CD4-positive, alpha-beta T cell treated with Interleukin-4 for 4 hours (primary cell): ENCODE data around the gene COA6.

Source experiments
- DNase-seq: peaks from one replicate; pipeline ENCODE4 v3.0.0-alpha.2; 2020

The COA6 gene, protein sequence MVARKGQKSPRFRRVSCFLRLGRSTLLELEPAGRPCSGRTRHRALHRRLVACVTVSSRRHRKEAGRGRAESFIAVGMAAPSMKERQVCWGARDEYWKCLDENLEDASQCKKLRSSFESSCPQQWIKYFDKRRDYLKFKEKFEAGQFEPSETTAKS

GRCh38 chr1:234373064-234373958, at the start of gene COA6:
TSS of gene COA6 (plus strand) at chr1:234373456. CDS start at chr1:234373467, 11 bp downstream.
- peak; percentile 93 for DNase-seq

DNA sequence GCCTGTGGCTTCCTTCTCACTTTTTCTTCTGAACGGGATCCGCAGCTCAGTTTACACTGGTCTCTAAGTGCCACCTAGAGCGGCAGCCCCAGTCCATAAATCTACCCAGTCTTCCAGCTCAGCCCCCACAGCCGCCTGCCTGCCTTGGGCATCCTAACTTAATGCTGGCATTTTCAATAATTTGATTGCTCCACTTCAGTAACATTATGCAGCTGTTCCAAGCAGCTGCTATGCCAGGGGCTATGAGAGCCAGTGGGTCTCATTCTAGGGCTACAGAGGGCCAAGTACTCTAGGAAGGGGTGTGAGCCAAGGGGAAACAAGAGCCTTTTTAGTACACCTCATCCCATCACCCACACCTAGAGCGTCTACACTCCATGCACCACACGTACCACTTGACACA, 48.4 kb upstream of the COA6 start:
- no peak for DNase-seq

DNA sequence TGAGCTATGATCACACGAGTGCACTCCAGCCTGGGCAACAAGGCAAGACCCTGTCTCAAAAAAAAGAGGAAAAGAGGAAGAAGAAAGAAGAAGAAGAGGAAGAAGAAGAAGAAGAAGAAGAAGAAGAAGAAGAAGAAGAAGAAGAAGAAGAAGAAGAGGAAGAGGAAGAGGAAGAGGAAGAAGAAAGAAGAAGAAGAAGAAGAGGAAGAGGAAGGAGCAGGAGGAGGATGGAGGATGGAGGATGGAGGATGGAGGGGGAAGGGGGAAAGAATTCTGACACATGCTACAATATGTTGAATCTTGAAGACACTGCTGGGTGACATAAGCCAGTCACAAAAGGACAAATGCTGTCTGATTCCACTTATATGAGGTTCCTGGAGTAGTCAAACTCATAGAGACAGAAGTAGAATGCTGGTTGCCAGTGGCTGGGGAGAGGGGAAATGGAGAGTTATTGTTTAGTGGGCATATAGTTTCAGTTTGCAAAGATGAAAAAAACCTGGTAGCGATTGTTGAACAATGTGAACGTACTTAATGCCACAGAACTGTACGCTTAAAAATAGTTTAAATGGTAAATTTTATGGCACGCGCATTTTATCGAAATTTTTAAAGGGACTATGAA, 47.3 kb upstream of the COA6 start:
- no peak for DNase-seq

DNA sequence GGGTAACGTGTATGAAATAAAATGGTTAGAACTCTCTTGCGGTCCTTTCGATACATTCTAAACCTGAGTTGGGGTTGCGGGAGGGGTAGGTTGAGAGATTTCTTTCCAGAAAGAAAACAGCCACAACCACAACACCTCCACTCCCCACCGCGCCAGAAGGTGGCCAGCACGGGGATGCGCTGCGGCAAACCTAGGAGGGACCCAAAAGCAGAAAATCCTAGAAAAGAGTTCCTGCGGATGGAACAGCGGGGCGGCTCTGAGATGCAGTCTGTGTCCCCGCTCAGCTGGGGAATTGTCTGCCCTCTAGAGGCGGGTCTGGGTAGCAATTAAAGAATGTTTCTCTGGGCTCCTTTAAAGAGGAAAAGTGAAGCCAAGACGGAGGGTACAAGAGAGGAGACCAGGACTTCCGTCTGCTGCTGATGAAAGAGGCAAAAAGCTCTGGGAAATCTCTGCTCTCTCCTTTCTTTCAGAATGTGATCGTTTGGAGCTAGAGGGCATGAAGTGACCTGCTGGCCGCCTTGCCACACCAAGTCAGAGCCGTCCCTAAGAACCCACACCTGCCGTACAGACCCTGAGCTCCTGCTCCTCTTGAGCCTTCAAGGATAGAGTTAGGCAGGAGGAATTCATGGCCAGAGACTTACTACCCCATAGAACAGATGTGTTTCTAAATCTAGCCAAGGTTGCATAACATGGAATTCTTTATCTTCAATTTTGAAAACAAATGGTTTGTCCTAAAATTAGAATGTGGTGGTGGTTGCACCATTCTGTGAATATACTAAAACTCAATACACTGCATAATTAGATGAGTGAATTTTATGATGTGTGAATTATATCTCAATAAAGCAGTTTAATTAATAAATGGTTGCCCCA, 46.5 kb upstream of the COA6 start:
- DNase-seq, result peak; percentile 76

- no peak for DNase-seq
Observed at GRCh38 chr1:234327577-234328164, 45.6 kb upstream of the COA6 start.

- DNase-seq, result no peak
Observed at GRCh38 chr1:234330843-234331215, 42.4 kb upstream of the COA6 start.

GRCh38 chr1:234331507-234331906, 41.7 kb upstream of the COA6 start:
- DNase-seq, result no peak

GRCh38 chr1:234336359-234336758, 36.9 kb upstream of the COA6 start:
- DNase-seq, result no peak

DNA sequence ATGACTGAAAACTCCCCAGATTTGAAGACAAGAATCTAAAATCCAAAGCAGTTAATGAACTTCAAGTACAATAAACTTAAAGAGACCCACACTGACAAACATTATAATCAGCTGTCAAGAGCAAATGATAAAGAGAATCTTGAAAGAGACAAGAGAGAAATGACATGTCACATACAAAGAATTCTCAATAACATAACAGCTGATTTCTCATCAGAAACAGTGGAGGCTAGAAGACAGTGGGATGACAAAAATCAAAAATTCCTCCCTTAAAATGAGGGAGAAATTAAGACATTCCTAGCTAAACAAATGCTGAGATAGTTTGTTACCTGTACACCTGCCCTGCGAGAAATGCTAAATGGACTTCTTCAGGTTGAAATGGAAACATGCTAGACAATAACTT, 36.0 kb upstream of the COA6 start:
- DNase-seq, result no peak

DNA sequence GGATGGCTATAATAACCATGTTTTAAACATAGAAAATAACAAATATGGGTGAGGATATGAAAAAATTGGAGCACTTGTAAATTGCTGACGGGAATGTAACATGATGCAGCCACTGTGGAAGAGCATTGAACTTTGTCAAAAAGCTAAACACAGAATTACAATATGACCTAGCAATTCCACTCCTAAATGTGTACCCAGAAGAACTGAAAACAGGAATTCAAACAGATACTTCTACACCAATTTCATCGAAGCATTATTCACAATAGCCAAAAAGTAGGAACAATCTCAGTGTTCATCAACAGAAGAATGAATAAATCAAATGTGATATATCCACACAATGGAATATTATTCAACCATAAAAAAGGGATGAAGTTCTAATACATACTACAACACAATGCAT, 32.7 kb upstream of the COA6 start:
- no peak for DNase-seq

DNA sequence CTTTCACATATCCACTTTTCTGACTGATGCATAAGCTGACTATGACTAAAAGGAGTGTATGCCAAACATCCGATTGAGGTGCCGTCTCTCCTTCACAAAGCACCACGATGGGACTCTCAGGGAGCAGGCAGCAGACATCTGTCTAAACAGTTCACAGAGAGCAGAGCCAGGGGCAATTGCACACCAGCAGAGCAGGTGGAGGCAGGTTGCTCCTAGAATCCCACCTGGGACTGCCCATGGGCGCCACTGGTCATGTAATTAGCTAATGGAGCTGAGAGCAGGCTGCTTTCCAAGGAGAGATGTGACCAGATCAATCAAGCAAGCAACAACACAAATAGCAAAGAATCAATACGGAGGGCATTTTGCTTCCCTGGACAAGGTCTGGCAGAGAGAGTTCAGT, 30.5 kb upstream of the COA6 start:
- DNase-seq, result no peak

GRCh38 chr1:234345237-234345636, 28.0 kb upstream of the COA6 start:
- DNase-seq, result no peak

DNA sequence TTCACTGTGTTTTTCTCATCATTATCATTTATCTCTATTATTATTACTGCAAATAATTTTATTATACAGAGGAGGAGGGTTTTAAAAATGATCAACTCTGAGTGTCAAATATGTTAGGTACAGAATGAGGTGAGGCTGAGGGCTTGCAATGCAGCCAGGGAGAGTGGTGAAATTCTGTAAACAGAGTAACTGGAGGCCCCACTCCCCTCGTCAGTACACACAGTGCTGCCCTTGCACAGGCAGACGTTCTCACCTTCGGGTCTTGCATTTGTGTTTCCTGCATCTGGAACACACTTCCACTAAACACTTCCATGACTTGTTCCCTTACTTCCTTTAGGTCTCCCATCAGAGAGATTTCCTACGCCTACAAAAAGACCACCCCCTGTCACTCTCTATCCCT, 24.3 kb upstream of the COA6 start:
- no peak for DNase-seq

GRCh38 chr1:234355782-234356510, 17.3 kb upstream of the COA6 start:
- DNase-seq, result no peak

GRCh38 chr1:234356615-234357269, 16.5 kb upstream of the COA6 start:
- DNase-seq, result peak; percentile 44

- DNase-seq, result no peak
Observed at GRCh38 chr1:234357831-234358230, 15.4 kb upstream of the COA6 start.

DNA sequence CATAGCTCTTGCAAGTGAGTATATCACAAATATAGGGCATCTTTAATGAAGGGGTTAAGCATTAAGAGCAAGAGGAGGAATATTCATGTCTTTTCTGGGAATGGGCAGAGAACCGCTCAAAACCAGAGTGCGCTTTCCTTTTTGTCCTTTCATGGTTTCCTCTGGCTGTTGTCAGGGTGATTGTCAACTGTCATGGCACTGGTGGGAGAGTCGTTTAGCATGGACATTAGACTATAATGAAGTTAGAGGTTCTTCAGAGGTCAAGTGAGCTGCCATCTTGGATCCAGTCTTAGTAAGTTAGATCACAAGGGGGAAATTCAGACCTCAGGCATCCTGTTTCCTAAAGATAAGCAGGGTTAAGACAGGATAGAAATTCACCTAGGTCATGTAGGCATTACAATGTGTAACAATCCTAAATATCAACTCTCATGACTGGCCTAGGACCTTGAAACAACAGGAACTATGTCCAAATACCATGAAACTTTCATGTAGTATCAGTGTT, 12.1 kb upstream of the COA6 start:
- no peak for DNase-seq

DNA sequence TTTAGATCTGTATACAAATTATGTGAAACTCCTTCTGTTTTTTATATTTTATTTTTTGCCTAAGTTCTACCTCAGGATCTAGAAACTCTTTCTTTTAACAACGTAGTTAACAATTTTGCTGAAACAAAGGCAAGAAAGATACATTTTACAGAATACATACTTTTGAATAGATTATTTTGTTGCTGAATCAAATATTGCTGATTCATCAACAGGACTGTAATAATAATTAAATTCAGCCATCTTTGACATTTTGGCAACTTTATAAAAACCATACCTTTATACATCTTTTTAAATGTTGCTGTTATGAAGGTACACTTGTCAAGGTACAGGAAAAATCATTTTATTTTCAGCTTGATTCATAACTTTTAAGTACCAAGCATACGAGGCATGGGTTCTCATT, 10.7 kb upstream of the COA6 start:
- no peak for DNase-seq

- peak; percentile 34 for DNase-seq
Observed at GRCh38 chr1:234368320-234369032, 4.8 kb upstream of the COA6 start.

- DNase-seq, result no peak
Observed at GRCh38 chr1:234369033-234369430, 4.2 kb upstream of the COA6 start.

GRCh38 chr1:234369784-234370183, 3.5 kb upstream of the COA6 start:
- DNase-seq, result no peak
